Stimulated activated CD4-positive, alpha-beta T cell treated with anti-CD3 and anti-CD28 coated beads, Interleukin-1b, Interleukin-23, amount 100 ng/mL, for 4 hours (primary cell): Measurements from ENCODE around the gene USP32.
"Not testable (repeated sequence)": the region's sequence is repeated elsewhere in the genome, so short reads cannot be mapped to it uniquely, and the experiment has no call there.

ENCODE experiments used
- DNase-seq, 2 donors: peaks; one replicate each; pipeline ENCODE4 v3.0.0-alpha.2; 2020; ENCODE audit warnings: low read depth in 2 of 2

The USP32 gene

DNA sequence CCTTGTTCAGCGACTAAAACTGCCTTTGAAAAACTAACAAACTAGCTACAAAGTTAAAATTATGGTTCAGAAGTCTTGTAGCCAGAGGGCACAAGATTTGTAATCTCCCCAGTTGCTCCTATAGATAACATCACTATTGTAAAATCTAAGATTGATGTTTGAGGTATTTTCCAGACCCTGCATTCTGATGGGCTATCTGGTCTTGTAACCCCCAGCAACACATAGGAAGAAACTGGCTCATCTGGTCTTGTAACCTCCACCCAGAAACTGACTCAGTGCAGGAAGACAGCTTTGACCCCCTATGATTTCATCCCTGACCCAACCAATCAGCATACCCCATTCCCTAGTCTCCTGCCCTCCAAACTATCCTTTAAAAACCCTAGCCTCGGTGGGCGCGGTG, 18.1 kb upstream of the USP32 start:
- no peak for DNase-seq

DNA sequence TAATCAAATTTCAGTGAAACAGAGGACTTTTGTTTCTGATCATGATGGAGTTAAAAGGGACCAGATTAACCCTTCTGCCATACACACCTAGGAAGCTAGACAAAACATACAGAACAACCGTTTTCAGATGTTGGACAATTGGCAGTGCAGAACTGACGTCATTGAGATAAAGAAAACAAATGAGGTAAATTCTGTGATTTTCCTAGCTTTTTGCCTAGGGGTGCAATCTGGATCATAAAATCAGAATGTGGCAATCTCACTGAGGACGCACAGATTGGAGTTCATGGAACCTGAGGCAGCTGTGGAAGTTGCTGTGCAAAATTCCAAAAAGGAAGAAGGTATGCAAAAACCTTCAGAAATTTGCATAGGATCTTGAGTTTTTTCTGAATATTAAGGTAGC, 15.0 kb upstream of the USP32 start:
- DNase-seq, result no peak

DNA sequence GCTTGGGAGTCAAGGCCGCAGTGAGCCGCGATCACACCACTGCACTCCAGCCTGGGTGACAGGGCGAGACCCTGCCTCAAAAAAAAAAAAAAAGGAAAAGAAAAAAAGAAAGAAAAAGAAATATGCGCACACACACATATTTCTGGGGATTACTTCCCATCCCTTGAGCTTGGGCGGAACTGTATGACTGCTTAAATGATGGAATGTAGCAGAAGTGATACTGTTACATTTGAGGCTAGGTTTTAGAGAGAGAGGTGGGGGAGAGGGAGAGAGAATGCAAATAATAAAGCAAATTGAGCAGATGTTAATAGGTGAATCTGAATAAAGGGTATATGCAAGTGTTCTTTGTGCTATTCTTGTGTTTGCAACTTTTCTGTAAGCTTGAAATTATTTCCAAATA, 12.0 kb upstream of the USP32 start:
- no peak for DNase-seq

DNA sequence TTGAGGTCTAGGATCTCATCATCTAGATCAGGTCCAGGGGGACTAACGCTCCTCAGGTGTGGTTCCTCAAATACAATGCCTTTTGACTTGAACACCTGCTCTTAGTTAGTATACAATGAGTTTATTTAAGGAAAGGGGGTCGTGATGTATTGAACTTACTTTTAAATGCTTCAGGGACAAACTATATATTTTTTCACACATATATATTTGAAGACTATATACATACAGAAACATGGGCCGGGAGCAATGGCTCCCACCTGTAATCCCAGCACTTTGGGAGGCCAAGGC, 11.5 kb upstream of the USP32 start:
- DNase-seq, result no peak

DNA sequence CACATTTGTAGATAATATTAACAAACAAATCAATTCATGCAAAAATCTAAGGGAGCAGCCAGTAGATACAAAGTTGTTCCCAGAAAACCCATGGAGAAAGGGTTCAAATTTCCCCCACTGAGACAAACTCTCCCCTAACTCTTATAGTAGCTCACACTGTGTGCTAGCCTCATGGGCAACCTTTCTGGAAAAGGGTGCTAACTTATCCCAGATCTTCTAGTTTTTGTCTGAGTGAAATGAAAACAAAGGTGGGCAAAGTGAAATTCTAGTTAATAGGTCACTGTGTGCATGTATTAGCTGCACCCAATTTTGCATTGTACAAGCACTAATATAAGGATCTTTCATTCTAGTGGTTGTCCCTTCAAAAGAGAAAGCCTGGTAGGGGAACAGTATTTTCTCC, 9.9 kb upstream of the USP32 start:
- no peak for DNase-seq

DNA sequence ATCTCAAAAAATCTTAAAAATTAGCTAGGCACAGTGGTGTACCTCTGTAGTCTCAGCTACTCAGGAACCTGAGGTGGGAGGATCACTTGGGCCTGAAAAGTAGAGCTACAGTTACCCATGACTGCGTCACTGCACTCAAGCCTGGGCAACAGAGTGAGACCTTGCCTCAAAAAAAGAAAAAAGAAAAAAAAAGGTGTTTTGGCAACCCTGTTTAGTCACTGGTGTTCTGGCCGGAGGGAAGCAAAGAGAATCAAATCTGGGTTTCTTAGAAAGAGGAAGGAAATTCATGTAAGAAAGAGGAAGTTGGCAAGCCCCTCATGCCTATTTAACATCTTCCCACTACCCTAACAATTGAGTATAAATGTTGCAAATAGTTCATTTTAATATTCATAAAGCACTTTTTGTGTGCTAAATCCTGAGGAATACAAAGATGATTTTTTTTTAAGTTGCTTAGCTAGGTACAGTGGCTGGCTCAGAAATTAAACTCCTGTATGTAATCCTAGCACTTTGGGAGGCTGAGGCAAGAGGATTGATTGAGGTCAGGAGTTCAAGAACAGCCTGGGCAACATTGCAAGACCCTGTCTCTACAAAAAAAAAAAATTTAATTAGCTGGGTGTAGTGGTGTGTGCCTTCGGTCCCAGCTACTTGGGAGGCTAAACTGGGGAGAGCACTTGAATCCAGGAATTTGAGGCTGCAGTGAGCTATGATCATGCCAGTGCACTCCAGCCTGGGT, 6.5 kb upstream of the USP32 start:
- DNase-seq, result no peak

DNA sequence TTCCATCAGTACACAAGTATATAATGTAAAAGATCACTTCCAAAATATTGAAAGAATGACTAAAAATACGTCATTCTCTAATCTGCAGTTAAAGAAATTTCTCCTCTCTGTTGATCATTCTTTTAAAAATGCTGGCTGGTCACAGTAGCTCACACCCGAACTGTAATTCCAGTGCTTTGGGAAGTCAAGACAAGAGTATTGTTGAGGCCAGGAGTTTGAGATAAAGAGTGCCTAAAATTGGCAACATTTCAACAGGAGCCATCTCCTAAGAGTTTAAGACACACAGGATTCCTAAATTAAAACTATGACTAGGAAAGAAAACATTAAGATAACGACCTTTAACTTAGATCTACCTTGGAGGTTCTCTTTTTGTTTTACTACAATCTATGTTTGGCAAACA, 4.5 kb upstream of the USP32 start:
- no peak for DNase-seq

DNA sequence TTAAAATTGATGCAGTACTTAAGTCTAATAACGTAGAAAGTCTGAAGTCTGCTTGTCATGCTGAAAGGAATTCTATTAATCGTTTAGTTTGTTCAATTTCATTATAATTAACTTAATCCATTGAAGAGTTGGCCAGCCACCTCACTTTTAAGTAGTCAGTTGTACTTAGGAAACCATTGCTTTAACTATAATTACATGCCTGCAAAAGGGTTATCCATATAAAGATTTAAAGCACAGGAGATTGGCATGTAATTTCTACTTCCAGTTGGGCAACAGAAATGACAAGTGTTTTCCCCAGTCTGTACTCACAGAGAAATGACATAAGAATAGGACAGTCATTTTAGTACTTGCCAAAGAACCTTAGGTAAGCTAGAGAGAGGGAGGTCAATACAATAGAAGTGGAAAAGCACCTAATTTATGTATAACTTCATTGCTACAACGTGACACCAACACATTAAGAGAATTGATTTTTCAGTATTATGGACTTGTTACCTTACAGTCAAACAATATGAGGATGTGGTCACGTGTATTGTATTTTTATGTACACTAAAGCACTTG, 3.7 kb upstream of the USP32 start:
- DNase-seq, result no peak

DNA sequence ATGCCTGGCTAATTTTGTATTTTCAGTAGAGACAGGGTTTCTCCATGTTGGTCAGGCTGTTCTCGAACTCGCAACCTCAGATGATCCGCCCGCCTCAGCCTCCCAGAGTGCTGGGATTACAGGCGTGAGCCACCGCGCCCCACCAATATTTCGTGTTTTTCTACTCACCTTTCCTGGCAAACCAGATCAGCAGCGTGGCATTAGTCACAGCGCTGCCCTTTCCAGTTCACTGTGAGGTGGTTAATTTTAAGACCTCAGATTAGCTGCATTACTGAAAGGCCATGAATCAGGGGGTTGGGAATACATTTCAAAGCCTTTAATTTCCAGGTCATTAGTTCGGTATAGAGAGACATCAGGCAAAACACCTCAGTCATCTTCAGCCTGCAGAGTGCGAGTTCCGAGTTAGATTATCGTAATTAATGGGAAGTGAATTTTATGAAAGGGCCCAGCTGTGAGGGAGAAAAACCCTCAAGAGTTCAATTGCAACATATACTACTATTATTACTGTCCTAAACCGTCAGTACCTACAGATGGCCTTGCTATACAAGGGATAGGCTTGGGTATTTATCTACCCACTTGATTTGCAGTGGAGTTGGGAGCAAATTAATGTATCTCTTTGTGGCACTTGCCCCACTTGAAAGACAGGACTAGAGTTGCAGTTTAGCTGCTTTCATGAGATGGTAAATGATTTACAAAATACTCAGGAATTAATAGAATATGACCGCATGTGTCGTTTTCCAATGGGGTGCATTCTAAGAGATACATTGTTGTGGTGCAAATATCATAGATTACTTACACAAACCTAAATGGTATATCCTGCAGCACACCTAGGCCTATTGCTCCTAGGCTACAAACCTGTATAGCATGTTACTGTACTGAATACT, 2.1 kb upstream of the USP32 start:
- no peak for DNase-seq

DNA sequence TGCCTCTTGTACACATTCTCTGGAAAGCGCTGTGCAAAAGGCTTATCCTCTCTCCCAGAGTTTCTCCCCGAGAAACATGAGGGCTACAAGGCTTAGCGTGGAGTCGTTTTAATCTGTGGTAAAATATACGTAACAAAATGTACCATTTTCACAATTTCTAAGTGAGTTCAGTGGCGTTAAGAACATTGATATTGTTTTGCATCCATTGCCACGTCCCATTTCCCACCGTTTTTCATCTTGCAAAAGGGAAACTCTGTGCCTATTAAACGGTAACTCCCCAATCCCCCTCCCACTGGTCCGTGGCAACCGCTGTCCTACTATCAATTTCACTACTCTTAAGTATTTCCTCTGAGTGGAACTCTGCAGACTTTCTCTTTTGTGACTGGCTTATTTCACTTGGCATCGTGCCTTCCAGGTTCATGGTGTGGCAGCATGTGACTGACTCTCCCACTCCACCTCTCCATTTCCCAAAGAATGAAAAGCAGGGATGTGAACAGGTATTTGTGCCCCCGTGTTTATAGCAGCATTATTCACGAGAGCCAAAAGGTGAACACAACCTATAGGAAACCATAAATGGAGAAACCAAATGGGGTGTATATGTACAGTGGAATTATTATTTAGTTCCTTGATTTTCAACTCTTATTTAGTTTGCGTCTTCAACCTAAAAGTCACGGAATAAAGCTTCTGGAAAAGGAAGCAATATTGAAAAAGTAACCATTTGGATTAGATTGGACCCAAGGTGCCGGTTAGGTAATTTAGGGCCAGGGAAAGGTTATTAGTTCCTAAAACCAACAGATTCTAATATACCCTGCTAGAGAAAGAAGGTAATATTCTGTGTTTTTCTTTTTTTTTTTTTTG, 1.1 kb upstream of the USP32 start:
- DNase-seq, result peak; percentile 15 to 18

DNA sequence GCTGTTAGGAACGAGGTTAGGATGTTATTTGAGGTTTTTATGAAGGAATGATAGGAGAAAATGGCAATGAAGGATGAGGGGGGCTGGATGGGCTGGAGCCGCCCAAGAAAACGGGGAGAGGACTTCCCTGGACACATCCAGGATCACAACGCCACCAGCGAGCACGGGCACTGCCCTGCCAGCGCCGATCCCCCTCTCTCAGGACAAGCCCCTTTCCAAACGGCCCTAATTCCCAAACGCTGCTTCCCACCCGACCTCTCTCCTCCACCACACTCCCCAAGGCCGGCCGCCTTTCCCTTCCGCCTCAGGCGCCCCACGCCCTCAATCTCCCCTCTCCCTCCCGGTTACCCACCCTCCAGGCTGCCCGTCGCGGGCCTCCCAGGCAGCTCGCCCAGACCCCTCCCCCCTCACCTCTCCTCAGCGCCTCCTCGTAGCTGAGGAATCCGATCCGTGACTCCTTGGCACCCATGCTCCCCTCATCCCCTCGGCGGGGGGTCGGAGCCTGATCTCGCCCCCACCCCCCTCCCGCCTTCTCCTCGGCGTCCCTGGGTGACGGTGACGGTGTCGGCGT, 377 bp downstream of the USP32 start:
- DNase-seq, result no peak

DNA sequence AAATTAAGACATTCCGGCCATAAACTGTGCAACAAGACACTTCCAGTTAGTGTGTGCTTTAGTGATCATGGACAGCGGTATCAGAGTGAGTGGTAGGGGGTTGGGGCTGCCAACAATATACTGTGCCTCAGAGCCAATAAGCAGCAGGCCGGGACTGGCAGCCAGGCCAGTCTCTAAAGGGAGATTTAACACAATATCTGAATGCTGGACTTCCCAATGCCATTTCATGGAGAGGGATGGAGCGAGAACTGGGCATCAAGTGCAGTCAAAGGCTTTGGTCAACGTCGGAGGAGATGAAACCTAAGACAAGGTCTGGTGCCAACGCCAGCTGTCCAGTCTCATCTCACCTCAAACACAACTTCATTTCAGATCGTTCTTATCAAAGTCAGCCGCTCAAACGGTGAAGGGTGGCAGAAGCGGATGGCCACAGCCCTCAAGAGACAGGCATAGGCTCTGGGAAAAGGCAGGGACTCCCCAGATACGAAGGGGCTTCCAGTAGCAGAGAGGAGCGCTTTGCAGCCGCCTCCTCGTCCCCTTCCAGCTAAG, 935 bp downstream of the USP32 start:
- DNase-seq, result peak in 1 of 2 donors; percentile 9

DNA sequence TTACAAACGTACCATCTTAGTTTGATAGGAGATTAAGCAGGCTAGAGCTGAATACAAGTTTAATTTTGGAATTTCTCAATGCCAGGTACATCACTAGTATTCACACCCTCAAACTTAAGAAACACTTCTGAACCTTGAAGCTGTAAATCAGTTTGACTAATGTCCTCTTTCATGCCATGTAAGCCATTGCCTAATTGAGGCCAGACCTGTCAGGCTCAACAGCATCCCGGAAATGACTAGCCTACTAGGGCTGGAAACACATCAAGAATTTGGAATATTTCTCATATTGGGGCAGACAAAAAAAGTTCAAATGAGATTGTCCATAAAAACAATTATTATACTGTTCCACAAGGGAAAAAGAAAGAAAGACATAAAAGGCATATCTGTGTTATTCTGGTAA, 1.7 kb downstream of the USP32 start:
- no peak for DNase-seq

DNA sequence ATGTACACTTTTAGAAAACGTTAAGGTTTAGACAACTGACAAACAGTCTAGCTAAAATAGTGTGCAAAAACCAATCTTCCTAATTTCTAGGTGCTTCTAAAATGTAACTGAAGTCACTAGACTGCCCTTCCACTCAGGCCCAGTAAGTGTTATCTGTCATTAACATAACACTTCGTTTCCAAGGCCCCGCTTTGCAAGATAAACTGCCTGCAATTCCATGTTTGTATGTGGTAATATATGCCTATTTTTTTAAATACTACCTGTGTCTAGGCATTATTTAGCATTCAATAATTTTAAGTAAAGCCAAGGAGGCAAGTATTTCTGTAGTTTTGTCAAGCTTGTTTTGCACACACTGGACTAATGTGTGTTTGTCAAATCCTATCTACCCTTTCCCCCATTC, 3.2 kb downstream of the USP32 start:
- no peak for DNase-seq

DNA sequence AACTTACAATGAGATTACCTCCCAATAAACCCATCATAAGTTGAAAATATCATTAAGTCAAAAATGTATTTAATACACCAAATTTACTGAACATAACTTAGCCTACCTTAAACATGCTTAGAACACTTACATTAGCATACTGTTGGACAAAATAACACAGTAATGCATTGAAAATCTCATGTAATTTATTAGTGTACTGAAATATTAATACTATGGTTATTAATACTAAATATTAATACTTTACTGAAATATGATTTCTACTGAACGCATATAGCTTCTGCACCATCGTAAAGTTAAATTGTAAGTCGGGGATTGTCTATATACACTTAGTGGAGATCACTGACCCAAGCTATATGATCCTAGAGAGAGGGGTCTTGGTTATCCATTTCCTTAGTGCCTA, 4.3 kb downstream of the USP32 start:
- DNase-seq, result no peak

DNA sequence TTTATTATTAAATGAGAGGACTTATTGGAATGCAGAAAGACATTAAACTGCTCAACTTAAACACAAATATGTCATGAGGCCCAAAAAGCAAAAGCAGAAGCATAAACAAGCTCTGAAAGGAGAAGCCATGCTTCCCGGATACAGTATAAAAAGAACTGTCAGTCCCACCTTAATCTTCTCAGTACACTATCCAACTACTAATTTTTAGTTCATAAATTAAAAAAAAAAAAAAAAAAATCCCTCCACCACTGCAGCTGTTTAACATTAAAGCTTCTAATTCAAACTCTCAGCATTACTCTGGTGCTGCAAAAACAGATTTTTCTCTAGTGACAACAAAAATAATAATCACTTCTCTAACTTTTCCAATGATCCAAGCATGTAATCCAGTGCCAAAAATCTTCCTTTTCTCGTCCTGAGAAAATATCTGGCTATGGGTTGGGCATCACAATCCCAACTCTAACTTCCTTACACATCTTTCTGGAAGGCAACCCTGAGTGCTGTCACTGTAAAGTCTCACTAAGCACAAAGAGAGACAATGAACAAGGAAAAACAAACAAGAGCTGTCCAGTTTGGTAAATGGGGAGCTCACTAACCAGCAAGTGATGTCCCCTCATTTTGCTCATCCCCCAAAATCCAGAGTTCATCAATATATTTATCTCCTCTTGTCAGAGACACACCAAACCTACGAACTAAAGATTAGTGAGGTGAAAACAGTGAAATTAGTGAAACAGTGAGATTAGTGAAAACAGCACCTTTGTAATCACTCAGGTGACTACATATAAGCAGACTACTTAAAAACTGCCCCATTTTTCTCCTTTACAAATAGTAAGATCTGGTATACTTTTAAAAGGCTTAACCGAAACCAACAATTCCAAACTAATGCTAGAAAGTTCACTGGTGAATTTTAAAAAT, 5.5 kb downstream of the USP32 start:
- no peak for DNase-seq

DNA sequence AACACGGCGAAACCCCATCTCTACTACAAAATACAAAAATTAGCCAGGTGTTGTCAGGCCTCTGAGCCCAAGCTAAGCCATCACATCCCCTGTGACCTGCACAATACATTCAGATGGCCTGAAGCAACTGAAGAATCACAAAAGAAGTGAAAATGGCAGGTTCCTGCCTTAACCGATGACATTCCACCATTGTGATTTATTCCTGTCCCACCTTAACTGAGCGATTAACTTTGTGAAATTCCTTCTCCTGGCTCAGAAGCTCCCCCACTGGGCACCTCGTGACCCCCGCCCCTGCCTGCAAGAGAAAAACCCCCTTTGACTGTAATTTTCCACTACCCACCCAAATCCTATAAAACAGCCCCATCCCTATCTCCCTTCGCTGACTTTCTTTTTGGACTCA, 7.0 kb downstream of the USP32 start:
- not testable (repeated sequence) for DNase-seq

DNA sequence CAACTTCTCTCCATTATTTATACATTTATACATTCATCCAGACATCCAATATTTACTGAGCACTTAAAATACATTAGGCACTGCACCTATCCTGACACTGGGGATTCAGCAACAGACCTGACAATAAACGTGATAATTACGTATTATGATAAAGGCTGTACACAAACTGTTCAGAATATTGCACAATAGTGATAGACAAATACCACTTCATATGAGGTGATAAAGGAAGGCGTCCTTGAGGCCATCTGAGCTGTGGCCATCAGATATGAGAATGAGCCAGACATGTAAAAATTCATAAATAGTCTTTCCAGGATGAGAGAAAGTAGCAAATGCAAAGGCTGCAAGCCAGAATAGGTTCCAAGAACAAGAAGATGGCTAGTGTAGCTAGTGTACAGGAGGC, 8.6 kb downstream of the USP32 start:
- DNase-seq, result no peak

DNA sequence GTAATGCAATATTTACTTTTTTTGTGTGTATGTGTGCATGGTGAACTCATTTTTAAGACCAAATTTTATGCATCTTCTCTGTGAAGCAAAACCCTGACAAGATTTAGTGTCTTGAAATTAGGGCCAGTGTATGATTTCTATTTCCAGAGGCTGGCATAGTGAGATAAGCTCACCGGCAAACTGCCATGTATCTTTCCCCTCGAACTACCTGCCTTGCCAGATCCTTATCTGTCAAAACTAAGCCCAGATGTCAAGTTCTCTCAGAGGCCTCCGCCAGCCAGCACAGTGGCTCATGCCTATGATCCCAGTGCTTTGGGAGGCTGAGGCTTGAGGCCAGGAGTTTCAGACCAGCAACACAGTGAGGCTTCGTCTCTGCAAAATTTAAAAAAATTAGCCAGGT, 10.0 kb downstream of the USP32 start:
- no peak for DNase-seq

DNA sequence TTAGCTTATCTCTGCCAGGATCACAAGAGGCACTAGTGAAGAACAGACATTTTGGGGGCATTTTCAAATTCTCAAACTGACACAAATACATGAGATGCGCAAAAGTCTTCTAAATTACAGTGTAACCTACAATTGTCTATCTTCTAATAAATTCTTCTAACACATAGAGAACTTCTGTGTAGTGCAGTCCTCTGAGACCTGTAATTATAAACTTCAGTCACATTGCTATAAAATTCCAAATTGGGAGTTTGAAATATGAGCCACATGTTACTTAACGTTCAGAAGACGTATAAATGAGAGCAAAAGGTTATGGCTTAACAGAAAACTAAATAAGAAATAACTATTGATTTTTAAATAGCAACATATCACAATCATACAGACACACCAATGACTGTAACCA, 12.5 kb downstream of the USP32 start:
- DNase-seq, result not testable (repeated sequence)

DNA sequence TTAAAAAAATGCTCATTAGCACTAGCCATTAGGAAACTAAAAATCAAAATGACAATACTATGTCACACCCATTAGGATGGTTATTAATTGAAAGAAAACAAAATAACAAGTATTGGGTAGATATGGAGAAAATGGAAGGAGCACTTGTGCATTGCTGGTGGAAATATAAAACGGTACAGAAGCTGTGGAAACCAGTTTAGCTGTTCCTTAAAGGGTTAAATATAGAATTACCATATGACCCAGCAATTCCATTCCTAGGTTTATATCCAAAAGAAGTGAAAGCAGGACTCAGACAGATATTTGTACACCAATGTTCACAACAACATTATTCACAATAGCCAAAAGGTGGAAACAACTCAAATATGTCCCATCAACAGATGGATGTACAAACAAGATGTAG, 13.7 kb downstream of the USP32 start:
- DNase-seq, result not testable (repeated sequence)
